ENCODE measurements around the gene TLE2.
"Not testable (repeated sequence)": the region's sequence is repeated elsewhere in the genome, so short reads cannot be mapped to it uniquely, and the experiment has no call there.

Gene TLE2

GRCh38 chr19:2976609-2977000 is 52.5 kb downstream of the TLE2 start:
- Histone ChIP-seq H3K36me3 (ENCODE audit: control insufficient read depth, insufficient read depth, low read length) (no peaks in the 10 kb centered on the region), H3K4me1 (ENCODE audit: control insufficient read depth, insufficient read depth, low read length) (peaks cover 3% of the 10 kb centered on the region; the same call in 1 of the 2 replicates), H3K9me3 (ENCODE audit: control insufficient read depth, insufficient read depth, low read length) (no peaks in the 10 kb centered on the region), H3K27me3 (ENCODE audit: control insufficient read depth, insufficient read depth, low read length) (no peaks in the 10 kb centered on the region), H3K27ac (ENCODE audit: low read length) (no peak overlapping the region), H3K4me3 (ENCODE audit: low read length) (peak overlapping the region; percentile 10; the same call in 1 of the 2 replicates)
- no peak for DNase-seq (ENCODE audit: low read depth, low spot score)
- WGBS (ENCODE audit: insufficient coverage, insufficient read length) = no CpG with 5 or more reads among the region's 15 CpGs

GRCh38 chr19:2974342-2975041 is 54.6 kb downstream of the TLE2 start:
- DNase-seq (ENCODE audit: low read depth, low spot score) = no peak
- Histone ChIP-seq H3K9me3 (ENCODE audit: control insufficient read depth, insufficient read depth, low read length) (no peaks in the 10 kb centered on the region), H3K4me3 (ENCODE audit: low read length) (no peak overlapping the region), H3K36me3 (ENCODE audit: control insufficient read depth, insufficient read depth, low read length) (no peaks in the 10 kb centered on the region), H3K27me3 (ENCODE audit: control insufficient read depth, insufficient read depth, low read length) (no peaks in the 10 kb centered on the region), H3K27ac (ENCODE audit: low read length) (no peak overlapping the region), H3K4me1 (ENCODE audit: control insufficient read depth, insufficient read depth, low read length) (peaks cover 3% of the 10 kb centered on the region; the same call in 1 of the 2 replicates)
- WGBS (ENCODE audit: insufficient coverage, insufficient read length) = no CpG with 5 or more reads among the region's 14 CpGs

- DNase-seq (ENCODE audit: low read depth, low spot score) = no peak
- Histone ChIP-seq H3K4me3 (ENCODE audit: low read length) (no peak overlapping the region), H3K4me1 (ENCODE audit: control insufficient read depth, insufficient read depth, low read length) (peaks cover 3% of the 10 kb centered on the region; the same call in 1 of the 2 replicates), H3K36me3 (ENCODE audit: control insufficient read depth, insufficient read depth, low read length) (no peaks in the 10 kb centered on the region), H3K9me3 (ENCODE audit: control insufficient read depth, insufficient read depth, low read length) (no peaks in the 10 kb centered on the region), H3K27me3 (ENCODE audit: control insufficient read depth, insufficient read depth, low read length) (no peaks in the 10 kb centered on the region), H3K27ac (ENCODE audit: low read length) (no peak overlapping the region)
- WGBS (ENCODE audit: insufficient coverage, insufficient read length) = no CpG with 5 or more reads among the region's 8 CpGs
Measured at GRCh38 chr19:2973229-2973628, 55.9 kb downstream of the TLE2 start.

- H3K36me3 ChIP-seq (ENCODE audit: control insufficient read depth, insufficient read depth, low read length) = no peaks in the 10 kb centered on the region
- no peaks in the 10 kb centered on the region for H3K27me3 ChIP-seq (ENCODE audit: control insufficient read depth, insufficient read depth, low read length)
- no CpG with 5 or more reads among the region's 9 CpGs for WGBS (ENCODE audit: insufficient coverage, insufficient read length)
- H3K4me1 ChIP-seq (ENCODE audit: control insufficient read depth, insufficient read depth, low read length) = no peaks in the 10 kb centered on the region
- H3K4me3 ChIP-seq (ENCODE audit: low read length) = no peak overlapping the region
- DNase-seq (ENCODE audit: low read depth, low spot score) = no peak
- no peaks in the 10 kb centered on the region for H3K9me3 ChIP-seq (ENCODE audit: control insufficient read depth, insufficient read depth, low read length)
- no peak overlapping the region for H3K27ac ChIP-seq (ENCODE audit: low read length)
Measured at GRCh38 chr19:2970201-2970835, 58.8 kb downstream of the TLE2 start.

GRCh38 chr19:2969104-2969504 is 60.0 kb downstream of the TLE2 start:
- Histone ChIP-seq H3K36me3 (ENCODE audit: control insufficient read depth, insufficient read depth, low read length) (no peaks in the 10 kb centered on the region), H3K27me3 (ENCODE audit: control insufficient read depth, insufficient read depth, low read length) (no peaks in the 10 kb centered on the region), H3K9me3 (ENCODE audit: control insufficient read depth, insufficient read depth, low read length) (no peaks in the 10 kb centered on the region), H3K4me1 (ENCODE audit: control insufficient read depth, insufficient read depth, low read length) (no peaks in the 10 kb centered on the region), H3K4me3 (ENCODE audit: low read length) (no peak overlapping the region), H3K27ac (ENCODE audit: low read length) (no peak overlapping the region)
- DNase-seq (ENCODE audit: low read depth, low spot score) = no peak
- no CpG with 5 or more reads among the region's 5 CpGs for WGBS (ENCODE audit: insufficient coverage, insufficient read length)

GRCh38 chr19:2967972-2968371 is 61.1 kb downstream of the TLE2 start:
- H3K4me3 ChIP-seq (ENCODE audit: low read length) = no peak overlapping the region
- H3K27me3 ChIP-seq (ENCODE audit: control insufficient read depth, insufficient read depth, low read length) = no peaks in the 10 kb centered on the region
- no CpG with 5 or more reads among the region's 8 CpGs for WGBS (ENCODE audit: insufficient coverage, insufficient read length)
- H3K36me3 ChIP-seq (ENCODE audit: control insufficient read depth, insufficient read depth, low read length) = no peaks in the 10 kb centered on the region
- H3K27ac ChIP-seq (ENCODE audit: low read length) = no peak overlapping the region
- no peaks in the 10 kb centered on the region for H3K9me3 ChIP-seq (ENCODE audit: control insufficient read depth, insufficient read depth, low read length)
- H3K4me1 ChIP-seq (ENCODE audit: control insufficient read depth, insufficient read depth, low read length) = no peaks in the 10 kb centered on the region
- DNase-seq (ENCODE audit: low read depth, low spot score) = no peak

- Histone ChIP-seq H3K9me3 (ENCODE audit: control insufficient read depth, insufficient read depth, low read length) (no peaks in the 10 kb centered on the region), H3K36me3 (ENCODE audit: control insufficient read depth, insufficient read depth, low read length) (no peaks in the 10 kb centered on the region), H3K4me3 (ENCODE audit: low read length) (no peak overlapping the region), H3K4me1 (ENCODE audit: control insufficient read depth, insufficient read depth, low read length) (no peaks in the 10 kb centered on the region), H3K27ac (ENCODE audit: low read length) (no peak overlapping the region), H3K27me3 (ENCODE audit: control insufficient read depth, insufficient read depth, low read length) (no peaks in the 10 kb centered on the region)
- no CpG with 5 or more reads among the region's 5 CpGs for WGBS (ENCODE audit: insufficient coverage, insufficient read length)
- DNase-seq (ENCODE audit: low read depth, low spot score) = no peak
Measured at GRCh38 chr19:2964874-2965273, 64.2 kb downstream of the TLE2 start.

GRCh38 chr19:2963631-2964030 is 65.4 kb downstream of the TLE2 start:
- H3K4me3 ChIP-seq (ENCODE audit: low read length); H3K27me3 ChIP-seq (ENCODE audit: control insufficient read depth, insufficient read depth, low read length); H3K36me3 ChIP-seq (ENCODE audit: control insufficient read depth, insufficient read depth, low read length); DNase-seq (ENCODE audit: low read depth, low spot score); H3K27ac ChIP-seq (ENCODE audit: low read length); H3K4me1 ChIP-seq (ENCODE audit: control insufficient read depth, insufficient read depth, low read length); H3K9me3 ChIP-seq (ENCODE audit: control insufficient read depth, insufficient read depth, low read length): not testable (repeated sequence)
- no CpG with 5 or more reads among the region's 12 CpGs for WGBS (ENCODE audit: insufficient coverage, insufficient read length)

GRCh38 chr19:2963122-2963521 is 66.0 kb downstream of the TLE2 start:
- WGBS (ENCODE audit: insufficient coverage, insufficient read length) = no CpG with 5 or more reads among the region's 5 CpGs
- no peak overlapping the region for H3K4me3 ChIP-seq (ENCODE audit: low read length)
- H3K27me3 ChIP-seq (ENCODE audit: control insufficient read depth, insufficient read depth, low read length) = no peaks in the 10 kb centered on the region
- H3K9me3 ChIP-seq (ENCODE audit: control insufficient read depth, insufficient read depth, low read length) = no peaks in the 10 kb centered on the region
- H3K36me3 ChIP-seq (ENCODE audit: control insufficient read depth, insufficient read depth, low read length) = no peaks in the 10 kb centered on the region
- no peak overlapping the region for H3K27ac ChIP-seq (ENCODE audit: low read length)
- no peak for DNase-seq (ENCODE audit: low read depth, low spot score)
- no peaks in the 10 kb centered on the region for H3K4me1 ChIP-seq (ENCODE audit: control insufficient read depth, insufficient read depth, low read length)

GRCh38 chr19:2962018-2962670 is 66.9 kb downstream of the TLE2 start:
- H3K4me3 ChIP-seq (ENCODE audit: low read length) = no peak overlapping the region
- DNase-seq (ENCODE audit: low read depth, low spot score) = no peak

More at GRCh38 chr19:2962018-2962670, 66.9 kb downstream of the TLE2 start:
- Histone ChIP-seq H3K27ac (ENCODE audit: low read length) (no peak overlapping the region), H3K9me3 (ENCODE audit: control insufficient read depth, insufficient read depth, low read length) (no peaks in the 10 kb centered on the region), H3K27me3 (ENCODE audit: control insufficient read depth, insufficient read depth, low read length) (no peaks in the 10 kb centered on the region), H3K36me3 (ENCODE audit: control insufficient read depth, insufficient read depth, low read length) (no peaks in the 10 kb centered on the region), H3K4me1 (ENCODE audit: control insufficient read depth, insufficient read depth, low read length) (no peaks in the 10 kb centered on the region)
- no CpG with 5 or more reads among the region's 17 CpGs for WGBS (ENCODE audit: insufficient coverage, insufficient read length)

Data from iPS DF 6.9 (cell line).